K562 (cell line): ENCODE data around the gene ZFP64. TPM values are rescaled to one million over a fixed set of nuclear protein-coding genes. Genes with fewer than 3 reads are reported as not detected.

Source experiments
- U2AF2 ChIP-seq: fragments of 200-400 bp; formaldehyde crosslinking; optimal IDR thresholded peaks from 2 replicates; pipeline ENCODE3; 2017; ENCODE audit warnings: low read depth, mild to moderate bottlenecking, low read length
- ZNF253 ChIP-seq: fragments of 250-450 bp; sonication (Bioruptor Pico); conservative IDR thresholded peaks from 2 replicates; pipeline ENCODE4 v1.6.1; 2021; ENCODE audit warnings: mild to moderate bottlenecking
- polyA plus RNA-seq, 8 experiments: library from polyadenylated mRNA; depleted of rRNA in 4 of 8; stranded (reverse) in 5 of 8; unstranded in 3 of 8; fragments of >200 nt; fragmentation: Nextera tagmentation in 2 of 8; fragmentation: Illumina TruSeq in 1 of 8; extraction: Ambion mirVana in 2 of 8; extraction: Trizol in 1 of 8; gene quantifications; 2 replicates each; pipeline versions ENCODE4 v1.2.1 to v1.2.3, GENCODE V29; 2011 to 2014; ENCODE audit warnings: inconsistent platforms in 1 of 8, missing spikeins in 1 of 8
- total RNA-seq, 7 experiments: library from RNA; depleted of rRNA in 6 of 7; stranded (reverse); fragments of >200 nt in 6 of 7; fragmentation: Illumina TruSeq in 2 of 7; extraction: Trizol in 2 of 7; gene quantifications; 2 replicates each; pipeline versions ENCODE4 v1.2.1 to v1.2.3, GENCODE V29; 2011 to 2021; ENCODE audit warnings: low replicate concordance in 1 of 7
- TF ChIP-seq, protein P1 (sequence below): fragments of 250-450 bp; sonication (Bioruptor Pico); IDR thresholded peaks from 2 replicates; pipeline ENCODE4 v1.4.0; 2020; ENCODE audit warnings: mild to moderate bottlenecking, moderate library complexity
- TF ChIP-seq, protein P2 (sequence below): fragments of 250-450 bp; sonication (Bioruptor Pico); IDR thresholded peaks from 2 replicates; pipeline ENCODE4 v1.9.0; 2021; ENCODE audit warnings: mild to moderate bottlenecking
- TF ChIP-seq, protein P3 (sequence below), 2 experiments: fragments of 200-800 bp in 1 of 2; sonication (Bioruptor generic) in 1 of 2; sonication (generic) in 1 of 2; formaldehyde crosslinking in 1 of 2; IDR thresholded peaks in 1 of 2; conservative IDR thresholded peaks in 1 of 2; 2 replicates each; pipeline versions ENCODE4 v1.5.0 to v1.6.1; 2016 to 2020; ENCODE audit warnings: missing compliant biosample characterization in 1 of 2, missing genetic modification characterization in 1 of 2, missing genetic modification reagents in 1 of 2
- TF ChIP-seq, protein P4 (sequence below), 3 experiments: IDR thresholded peaks in 2 of 3; conservative IDR thresholded peaks in 1 of 3; 2 replicates each; pipeline ENCODE4 v1.5.1; 2011 to 2012; ENCODE audit warnings: low read length in 3 of 3, mild to moderate bottlenecking in 3 of 3, control low read depth in 2 of 3, improper control_type of control experiment in 1 of 3, inconsistent platforms in 1 of 3, low read depth in 1 of 3, mixed read lengths in 1 of 3, moderate library complexity in 1 of 3; ENCODE audit not compliant: insufficient read depth in 2 of 3

Gene ZFP64
- total and polyA plus RNA-seq, 9 of the 15 experiments (the other 6 are each of a cell fraction or from before 2014, with no cell fraction given) = 1.4 to 13.4 (median 7.0) TPM

DNA sequence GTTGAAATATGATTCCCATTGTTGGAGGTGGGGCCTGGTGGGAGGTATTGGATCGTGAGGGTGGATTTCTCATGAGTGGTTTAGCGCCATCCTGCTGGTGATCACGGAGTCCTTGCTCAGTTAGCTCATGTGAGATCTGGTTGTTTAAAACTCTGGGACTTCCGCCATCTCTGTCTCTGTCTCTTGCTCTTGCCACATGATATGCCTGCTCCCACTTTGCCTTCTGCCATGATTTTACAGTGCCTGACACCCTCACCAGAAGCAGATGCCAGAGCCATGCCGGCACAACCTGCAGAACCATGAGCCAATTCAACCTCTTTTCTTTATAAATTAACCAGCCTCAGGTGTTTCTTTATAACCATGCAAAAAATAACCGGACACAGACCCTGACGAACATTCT lies 44.7 kb upstream of the ZFP64 start (continued):
- TF ChIP-seq, protein P1, sequence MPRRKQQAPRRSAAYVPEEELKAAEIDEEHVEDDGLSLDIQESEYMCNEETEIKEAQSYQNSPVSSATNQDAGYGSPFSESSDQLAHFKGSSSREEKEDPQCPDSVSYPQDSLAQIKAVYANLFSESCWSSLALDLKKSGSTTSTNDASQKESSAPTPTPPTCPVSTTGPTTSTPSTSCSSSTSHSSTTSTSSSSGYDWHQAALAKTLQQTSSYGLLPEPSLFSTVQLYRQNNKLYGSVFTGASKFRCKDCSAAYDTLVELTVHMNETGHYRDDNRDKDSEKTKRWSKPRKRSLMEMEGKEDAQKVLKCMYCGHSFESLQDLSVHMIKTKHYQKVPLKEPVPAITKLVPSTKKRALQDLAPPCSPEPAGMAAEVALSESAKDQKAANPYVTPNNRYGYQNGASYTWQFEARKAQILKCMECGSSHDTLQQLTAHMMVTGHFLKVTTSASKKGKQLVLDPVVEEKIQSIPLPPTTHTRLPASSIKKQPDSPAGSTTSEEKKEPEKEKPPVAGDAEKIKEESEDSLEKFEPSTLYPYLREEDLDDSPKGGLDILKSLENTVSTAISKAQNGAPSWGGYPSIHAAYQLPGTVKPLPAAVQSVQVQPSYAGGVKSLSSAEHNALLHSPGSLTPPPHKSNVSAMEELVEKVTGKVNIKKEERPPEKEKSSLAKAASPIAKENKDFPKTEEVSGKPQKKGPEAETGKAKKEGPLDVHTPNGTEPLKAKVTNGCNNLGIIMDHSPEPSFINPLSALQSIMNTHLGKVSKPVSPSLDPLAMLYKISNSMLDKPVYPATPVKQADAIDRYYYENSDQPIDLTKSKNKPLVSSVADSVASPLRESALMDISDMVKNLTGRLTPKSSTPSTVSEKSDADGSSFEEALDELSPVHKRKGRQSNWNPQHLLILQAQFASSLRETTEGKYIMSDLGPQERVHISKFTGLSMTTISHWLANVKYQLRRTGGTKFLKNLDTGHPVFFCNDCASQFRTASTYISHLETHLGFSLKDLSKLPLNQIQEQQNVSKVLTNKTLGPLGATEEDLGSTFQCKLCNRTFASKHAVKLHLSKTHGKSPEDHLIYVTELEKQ (CRISPR knock-in tag) = no peak
- no peak for TF ChIP-seq ZNF253 (CRISPR knock-in tag)
- TF ChIP-seq, protein P2, sequence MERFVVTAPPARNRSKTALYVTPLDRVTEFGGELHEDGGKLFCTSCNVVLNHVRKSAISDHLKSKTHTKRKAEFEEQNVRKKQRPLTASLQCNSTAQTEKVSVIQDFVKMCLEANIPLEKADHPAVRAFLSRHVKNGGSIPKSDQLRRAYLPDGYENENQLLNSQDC (CRISPR knock-in tag) = no peak
- TF ChIP-seq, protein P3, sequence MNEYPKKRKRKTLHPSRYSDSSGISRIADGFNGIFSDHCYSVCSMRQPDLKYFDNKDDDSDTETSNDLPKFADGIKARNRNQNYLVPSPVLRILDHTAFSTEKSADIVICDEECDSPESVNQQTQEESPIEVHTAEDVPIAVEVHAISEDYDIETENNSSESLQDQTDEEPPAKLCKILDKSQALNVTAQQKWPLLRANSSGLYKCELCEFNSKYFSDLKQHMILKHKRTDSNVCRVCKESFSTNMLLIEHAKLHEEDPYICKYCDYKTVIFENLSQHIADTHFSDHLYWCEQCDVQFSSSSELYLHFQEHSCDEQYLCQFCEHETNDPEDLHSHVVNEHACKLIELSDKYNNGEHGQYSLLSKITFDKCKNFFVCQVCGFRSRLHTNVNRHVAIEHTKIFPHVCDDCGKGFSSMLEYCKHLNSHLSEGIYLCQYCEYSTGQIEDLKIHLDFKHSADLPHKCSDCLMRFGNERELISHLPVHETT (CRISPR knock-in tag; conservative IDR thresholded peaks at IDR 0.05 in 1 of 2, IDR thresholded peaks at IDR 0.05 in 1 of 2) = no peak
- TF ChIP-seq, protein P4, sequence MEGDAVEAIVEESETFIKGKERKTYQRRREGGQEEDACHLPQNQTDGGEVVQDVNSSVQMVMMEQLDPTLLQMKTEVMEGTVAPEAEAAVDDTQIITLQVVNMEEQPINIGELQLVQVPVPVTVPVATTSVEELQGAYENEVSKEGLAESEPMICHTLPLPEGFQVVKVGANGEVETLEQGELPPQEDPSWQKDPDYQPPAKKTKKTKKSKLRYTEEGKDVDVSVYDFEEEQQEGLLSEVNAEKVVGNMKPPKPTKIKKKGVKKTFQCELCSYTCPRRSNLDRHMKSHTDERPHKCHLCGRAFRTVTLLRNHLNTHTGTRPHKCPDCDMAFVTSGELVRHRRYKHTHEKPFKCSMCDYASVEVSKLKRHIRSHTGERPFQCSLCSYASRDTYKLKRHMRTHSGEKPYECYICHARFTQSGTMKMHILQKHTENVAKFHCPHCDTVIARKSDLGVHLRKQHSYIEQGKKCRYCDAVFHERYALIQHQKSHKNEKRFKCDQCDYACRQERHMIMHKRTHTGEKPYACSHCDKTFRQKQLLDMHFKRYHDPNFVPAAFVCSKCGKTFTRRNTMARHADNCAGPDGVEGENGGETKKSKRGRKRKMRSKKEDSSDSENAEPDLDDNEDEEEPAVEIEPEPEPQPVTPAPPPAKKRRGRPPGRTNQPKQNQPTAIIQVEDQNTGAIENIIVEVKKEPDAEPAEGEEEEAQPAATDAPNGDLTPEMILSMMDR (IDR thresholded peaks at IDR 0.05 in 2 of 3, conservative IDR thresholded peaks at IDR 0.05 in 1 of 3; ENCODE audit: insufficient read depth in 2 of 3, low read depth in 1 of 3, low read length in 3 of 3) = no peak
- TF ChIP-seq U2AF2 = no peak
